Measurements from ENCODE around the gene HNF1B.

Gene HNF1B

DNA sequence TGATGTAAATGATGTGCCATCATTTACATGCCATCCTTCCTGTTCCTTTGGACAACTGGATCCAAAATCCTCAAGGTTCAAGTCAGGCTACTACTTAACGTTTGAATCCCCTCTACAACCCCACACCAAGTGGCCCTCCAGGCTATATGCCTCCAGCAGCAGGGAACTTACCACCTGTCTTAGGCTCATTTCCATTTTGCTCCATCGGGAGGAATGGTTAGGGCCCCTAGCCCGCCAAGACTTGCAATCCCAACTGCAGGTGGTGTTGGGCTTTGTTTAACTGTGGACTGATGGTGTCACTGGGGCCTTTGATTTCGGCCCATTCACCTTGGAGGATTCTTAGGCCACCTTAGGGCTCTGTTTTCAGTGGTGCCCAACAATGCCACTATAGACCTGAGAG lies 9.7 kb downstream of the HNF1B start:
- Histone ChIP-seq H3K4me1 (ENCODE audit: low read length) (no peaks in the 10 kb centered on the region), H3K9me3 (replicated peaks; ENCODE audit: insufficient read depth, low read length) (no peaks in the 10 kb centered on the region), H3K4me3 (ENCODE audit: low read length) (no peak overlapping the region), H4K20me1 (ENCODE audit: insufficient read depth, low read length) (no peaks in the 10 kb centered on the region), H3K27ac (ENCODE audit: low read length) (no peak overlapping the region), H3K4me2 (ENCODE audit: low read depth, low read length) (no peak overlapping the region), H3K9ac (ENCODE audit: low read length) (no peak overlapping the region), H3K36me3 (replicated peaks; ENCODE audit: insufficient read depth, low read length) (no peaks in the 10 kb centered on the region), H3K9me2 (replicated peaks; ENCODE audit: insufficient read depth, low read length) (no peaks in the 10 kb centered on the region), H3K79me2 (ENCODE audit: low read length) (no peaks in the 10 kb centered on the region), H3K27me3 (replicated peaks; ENCODE audit: insufficient read depth, low read length) (no peaks in the 10 kb centered on the region), H2AFZ (ENCODE audit: low read length) (no peak overlapping the region), H3F3A (ENCODE audit: insufficient read depth, low read length) (no peaks in the 10 kb centered on the region)
- no peak for DNase-seq
- TF ChIP-seq EZH2phosphoT487 (IDR thresholded peaks at IDR 0.05; ENCODE audit: low read length) = no peak
- TF ChIP-seq, protein P1, sequence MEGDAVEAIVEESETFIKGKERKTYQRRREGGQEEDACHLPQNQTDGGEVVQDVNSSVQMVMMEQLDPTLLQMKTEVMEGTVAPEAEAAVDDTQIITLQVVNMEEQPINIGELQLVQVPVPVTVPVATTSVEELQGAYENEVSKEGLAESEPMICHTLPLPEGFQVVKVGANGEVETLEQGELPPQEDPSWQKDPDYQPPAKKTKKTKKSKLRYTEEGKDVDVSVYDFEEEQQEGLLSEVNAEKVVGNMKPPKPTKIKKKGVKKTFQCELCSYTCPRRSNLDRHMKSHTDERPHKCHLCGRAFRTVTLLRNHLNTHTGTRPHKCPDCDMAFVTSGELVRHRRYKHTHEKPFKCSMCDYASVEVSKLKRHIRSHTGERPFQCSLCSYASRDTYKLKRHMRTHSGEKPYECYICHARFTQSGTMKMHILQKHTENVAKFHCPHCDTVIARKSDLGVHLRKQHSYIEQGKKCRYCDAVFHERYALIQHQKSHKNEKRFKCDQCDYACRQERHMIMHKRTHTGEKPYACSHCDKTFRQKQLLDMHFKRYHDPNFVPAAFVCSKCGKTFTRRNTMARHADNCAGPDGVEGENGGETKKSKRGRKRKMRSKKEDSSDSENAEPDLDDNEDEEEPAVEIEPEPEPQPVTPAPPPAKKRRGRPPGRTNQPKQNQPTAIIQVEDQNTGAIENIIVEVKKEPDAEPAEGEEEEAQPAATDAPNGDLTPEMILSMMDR (IDR thresholded peaks at IDR 0.05; ENCODE audit: low read length) = no peak
- TF ChIP-seq EZH2 (optimal IDR thresholded peaks at IDR 0.05; ENCODE audit: low read depth, low read length) = no peak

DNA sequence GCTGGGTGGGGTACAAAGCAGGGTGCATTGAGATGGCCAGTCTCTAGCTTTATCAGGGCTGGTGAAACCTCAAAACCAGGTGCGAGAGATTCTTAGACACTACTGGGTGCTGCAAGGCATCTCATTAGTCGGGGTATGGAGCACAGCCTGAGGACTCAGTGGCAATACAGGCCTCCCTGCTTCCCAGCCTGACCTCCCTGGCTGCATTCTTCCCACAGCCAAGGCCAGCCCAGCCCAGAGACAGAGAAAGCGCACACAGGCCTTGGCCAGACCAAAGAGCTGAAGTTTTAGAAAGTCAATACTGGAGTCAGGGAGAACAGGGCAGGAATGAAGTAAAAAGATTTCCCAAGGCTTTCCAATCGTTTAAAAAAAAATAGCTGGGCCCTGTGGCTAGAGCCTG lies 12.5 kb downstream of the HNF1B start:
- Histone ChIP-seq H2AFZ (ENCODE audit: low read length) (no peak overlapping the region), H3K9me3 (replicated peaks; ENCODE audit: insufficient read depth, low read length) (no peaks in the 10 kb centered on the region), H3K79me2 (ENCODE audit: low read length) (no peaks in the 10 kb centered on the region), H3K4me1 (ENCODE audit: low read length) (no peaks in the 10 kb centered on the region), H3K9me2 (replicated peaks; ENCODE audit: insufficient read depth, low read length) (no peaks in the 10 kb centered on the region), H3K36me3 (replicated peaks; ENCODE audit: insufficient read depth, low read length) (no peaks in the 10 kb centered on the region), H3F3A (ENCODE audit: insufficient read depth, low read length) (no peaks in the 10 kb centered on the region), H3K4me2 (ENCODE audit: low read depth, low read length) (no peak overlapping the region), H3K27me3 (replicated peaks; ENCODE audit: insufficient read depth, low read length) (no peaks in the 10 kb centered on the region), H3K27ac (ENCODE audit: low read length) (no peak overlapping the region), H3K4me3 (ENCODE audit: low read length) (no peak overlapping the region), H4K20me1 (ENCODE audit: insufficient read depth, low read length) (no peaks in the 10 kb centered on the region), H3K9ac (ENCODE audit: low read length) (no peak overlapping the region)
- DNase-seq = no peak
- no peak for TF ChIP-seq EZH2phosphoT487 (IDR thresholded peaks at IDR 0.05; ENCODE audit: low read length)
- TF ChIP-seq, protein P1 (IDR thresholded peaks at IDR 0.05; ENCODE audit: low read length) = no peak
- TF ChIP-seq EZH2 (optimal IDR thresholded peaks at IDR 0.05; ENCODE audit: low read depth, low read length) = no peak

DNA sequence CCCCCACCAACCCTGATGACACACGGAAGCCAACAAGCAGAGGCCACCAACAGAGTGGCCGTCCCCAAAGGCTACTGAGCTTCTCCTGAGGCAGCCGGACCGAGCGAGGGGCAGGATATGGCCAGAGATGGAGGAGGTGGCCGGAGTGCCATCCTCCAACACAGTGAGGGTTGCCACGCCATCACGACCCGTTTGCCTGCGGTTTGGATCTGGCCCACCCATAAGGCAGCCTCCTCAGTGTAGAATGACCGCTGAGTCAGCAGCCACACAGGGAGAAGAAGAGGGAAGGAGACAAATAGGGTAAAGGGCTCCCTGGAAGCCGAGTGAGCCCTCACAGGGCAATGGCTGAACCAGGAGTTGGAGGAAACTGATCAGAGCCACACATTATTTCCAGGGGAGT lies 13.8 kb downstream of the HNF1B start:
- no peak overlapping the region for H3K4me2 ChIP-seq (ENCODE audit: low read depth, low read length)
- H3K9ac ChIP-seq (ENCODE audit: low read length) = no peak overlapping the region
- no peak overlapping the region for H3K4me3 ChIP-seq (ENCODE audit: low read length)
- no peaks in the 10 kb centered on the region for H4K20me1 ChIP-seq (ENCODE audit: insufficient read depth, low read length)
- no peak overlapping the region for H3K27ac ChIP-seq (ENCODE audit: low read length)
- H3K9me2 ChIP-seq (replicated peaks; ENCODE audit: insufficient read depth, low read length) = no peaks in the 10 kb centered on the region
- no peak for DNase-seq
- H3K9me3 ChIP-seq (replicated peaks; ENCODE audit: insufficient read depth, low read length) = no peaks in the 10 kb centered on the region
- no peaks in the 10 kb centered on the region for H3K27me3 ChIP-seq (replicated peaks; ENCODE audit: insufficient read depth, low read length)
- no peak overlapping the region for H2AFZ ChIP-seq (ENCODE audit: low read length)
- no peaks in the 10 kb centered on the region for H3K79me2 ChIP-seq (ENCODE audit: low read length)
- H3F3A ChIP-seq (ENCODE audit: insufficient read depth, low read length) = no peaks in the 10 kb centered on the region
- no peaks in the 10 kb centered on the region for H3K4me1 ChIP-seq (ENCODE audit: low read length)
- TF ChIP-seq, protein P1 (IDR thresholded peaks at IDR 0.05; ENCODE audit: low read length) = no peak
- no peak for TF ChIP-seq EZH2 (optimal IDR thresholded peaks at IDR 0.05; ENCODE audit: low read depth, low read length)
- no peak for TF ChIP-seq EZH2phosphoT487 (IDR thresholded peaks at IDR 0.05; ENCODE audit: low read length)
- H3K36me3 ChIP-seq (replicated peaks; ENCODE audit: insufficient read depth, low read length) = no peaks in the 10 kb centered on the region
